Measurements from ENCODE around the gene ANKRD28. TPM values are rescaled to one million over a fixed set of nuclear protein-coding genes. Genes with fewer than 3 reads are reported as not detected.
"Not testable (repeated sequence)": the region's sequence is repeated elsewhere in the genome, so short reads cannot be mapped to it uniquely, and the experiment has no call there.

ANKRD28 gene
- polyA plus RNA-seq, 1 of the 3 experiments (the other 2 are of a cell fraction), result 74.8 TPM

GRCh38 chr3:15815696-15816095, 17.9 kb upstream of the ANKRD28 start (continued):
- TF ChIP-seq FOXM1 (IDR thresholded peaks at IDR 0.05; ENCODE audit: low read depth) (no peak), RAD21 (IDR thresholded peaks at IDR 0.05; ENCODE audit: low read length) (peak; percentile 63)

GRCh38 chr3:15813079-15813478, 15.3 kb upstream of the ANKRD28 start:
- POLR2A ChIA-PET; H3K27me3 ChIP-seq (ENCODE audit: insufficient read depth); H4K20me1 ChIP-seq (ENCODE audit: insufficient read depth); H3K9me2 ChIP-seq; DNase-seq; H3K9me3 ChIP-seq; H3K4me3 ChIP-seq (ENCODE audit: low read depth in 2 of 2, low read length in 1 of 2); H2AFZ ChIP-seq (ENCODE audit: low read depth); H3K27ac ChIP-seq (ENCODE audit: low read depth in 2 of 2, low read length in 1 of 2); H3K36me3 ChIP-seq (replicated peaks in 1 of 2; ENCODE audit: control insufficient read depth in 1 of 2, insufficient read depth in 2 of 2, low read length in 1 of 2); H3F3A ChIP-seq (replicated peaks; ENCODE audit: insufficient read depth); H3K9ac ChIP-seq; H3K4me2 ChIP-seq; H3K4me1 ChIP-seq (ENCODE audit: control insufficient read depth in 1 of 2, insufficient read depth in 2 of 2, low read depth in 1 of 2, low read length in 1 of 2): not testable (repeated sequence)
- H3K79me2 ChIP-seq (ENCODE audit: insufficient read depth), result peaks cover 95% of the 10 kb centered on the region
- 87% methylated on average over 5 of the region's 5 CpGs for WGBS (ENCODE audit: low lambda C conversion rate)
- CTCF ChIA-PET, result interaction anchor here (1.0 to 7.2 kb wide), 8 partner anchors 9 to 545 kb away, joined by 3 to 78 read pairs (median 6); no protein-coding TSS in a partner anchor

DNA sequence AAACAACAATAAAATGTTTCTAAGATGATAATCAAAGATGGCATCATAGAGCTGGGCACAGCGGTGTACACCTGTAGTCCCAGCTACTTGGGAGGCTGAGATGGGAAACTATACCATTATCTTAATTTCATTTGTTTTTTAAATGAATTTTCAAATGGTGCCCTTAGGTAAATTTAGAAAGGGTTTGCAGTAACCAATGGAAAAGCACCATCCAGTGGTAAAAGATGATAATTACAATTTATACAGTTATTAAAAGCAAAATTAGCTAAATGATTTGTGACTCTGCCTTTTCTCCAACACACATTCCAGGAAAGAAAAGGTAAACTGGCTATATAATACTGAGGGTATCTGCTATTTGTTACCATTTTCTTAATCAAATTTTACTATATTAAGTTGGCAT, 14.4 kb upstream of the ANKRD28 start:
- no peak overlapping the region for H3K9ac ChIP-seq
- WGBS (ENCODE audit: low lambda C conversion rate), result 83% methylated on average over 1 of the region's 1 CpG
- CTCF ChIA-PET, result interaction anchor here (0.7 to 7.2 kb wide), 13 partner anchors 10 to 632 kb away, joined by 3 to 78 read pairs (median 6); partner anchors contain the start of genes ANKRD28, BTD and HACL1
- peak; percentile 75 for TF ChIP-seq RAD21 (IDR thresholded peaks at IDR 0.05; ENCODE audit: low read length)
- TF ChIP-seq RXRA (IDR thresholded peaks at IDR 0.05; ENCODE audit: borderline replicate concordance, low read depth), result no peak
- no peak for TF ChIP-seq FOXJ3 (CRISPR knock-in tag; IDR thresholded peaks at IDR 0.05)
- TF ChIP-seq, protein P1, sequence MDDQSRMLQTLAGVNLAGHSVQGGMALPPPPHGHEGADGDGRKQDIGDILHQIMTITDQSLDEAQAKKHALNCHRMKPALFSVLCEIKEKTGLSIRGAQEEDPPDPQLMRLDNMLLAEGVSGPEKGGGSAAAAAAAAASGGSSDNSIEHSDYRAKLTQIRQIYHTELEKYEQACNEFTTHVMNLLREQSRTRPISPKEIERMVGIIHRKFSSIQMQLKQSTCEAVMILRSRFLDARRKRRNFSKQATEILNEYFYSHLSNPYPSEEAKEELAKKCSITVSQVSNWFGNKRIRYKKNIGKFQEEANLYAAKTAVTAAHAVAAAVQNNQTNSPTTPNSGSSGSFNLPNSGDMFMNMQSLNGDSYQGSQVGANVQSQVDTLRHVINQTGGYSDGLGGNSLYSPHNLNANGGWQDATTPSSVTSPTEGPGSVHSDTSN (IDR thresholded peaks at IDR 0.05), result no peak
- no peak for TF ChIP-seq YY1 (IDR thresholded peaks at IDR 0.05; ENCODE audit: low read depth)
- TF ChIP-seq NFIC (IDR thresholded peaks at IDR 0.05; ENCODE audit: borderline replicate concordance), result no peak
- TF ChIP-seq TAF1 (IDR thresholded peaks at IDR 0.05; ENCODE audit: borderline replicate concordance, low read depth, low read length), result no peak
- no peak for TF ChIP-seq RCOR1 (IDR thresholded peaks at IDR 0.05; ENCODE audit: low read length)
- TF ChIP-seq, protein P2, sequence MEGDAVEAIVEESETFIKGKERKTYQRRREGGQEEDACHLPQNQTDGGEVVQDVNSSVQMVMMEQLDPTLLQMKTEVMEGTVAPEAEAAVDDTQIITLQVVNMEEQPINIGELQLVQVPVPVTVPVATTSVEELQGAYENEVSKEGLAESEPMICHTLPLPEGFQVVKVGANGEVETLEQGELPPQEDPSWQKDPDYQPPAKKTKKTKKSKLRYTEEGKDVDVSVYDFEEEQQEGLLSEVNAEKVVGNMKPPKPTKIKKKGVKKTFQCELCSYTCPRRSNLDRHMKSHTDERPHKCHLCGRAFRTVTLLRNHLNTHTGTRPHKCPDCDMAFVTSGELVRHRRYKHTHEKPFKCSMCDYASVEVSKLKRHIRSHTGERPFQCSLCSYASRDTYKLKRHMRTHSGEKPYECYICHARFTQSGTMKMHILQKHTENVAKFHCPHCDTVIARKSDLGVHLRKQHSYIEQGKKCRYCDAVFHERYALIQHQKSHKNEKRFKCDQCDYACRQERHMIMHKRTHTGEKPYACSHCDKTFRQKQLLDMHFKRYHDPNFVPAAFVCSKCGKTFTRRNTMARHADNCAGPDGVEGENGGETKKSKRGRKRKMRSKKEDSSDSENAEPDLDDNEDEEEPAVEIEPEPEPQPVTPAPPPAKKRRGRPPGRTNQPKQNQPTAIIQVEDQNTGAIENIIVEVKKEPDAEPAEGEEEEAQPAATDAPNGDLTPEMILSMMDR (IDR thresholded peaks at IDR 0.05), result peak; percentile 70
- no peak for TF ChIP-seq NRF1 (IDR thresholded peaks at IDR 0.05; ENCODE audit: low read depth, low read length)
- peak; percentile 57 for TF ChIP-seq SMC3 (IDR thresholded peaks at IDR 0.05; ENCODE audit: low read depth, low read length)
- TF ChIP-seq POLR2AphosphoS5 (IDR thresholded peaks at IDR 0.05; ENCODE audit: low read depth, low read length), result no peak
- H3K36me3 ChIP-seq (replicated peaks in 1 of 2; ENCODE audit: control insufficient read depth in 1 of 2, insufficient read depth in 2 of 2, low read length in 1 of 2), result peaks cover 0 to 4% of the 10 kb centered on the region in 2 experiments
- H3K79me2 ChIP-seq (ENCODE audit: insufficient read depth), result peaks cover 95% of the 10 kb centered on the region
- no peaks in the 10 kb centered on the region for H3K9me3 ChIP-seq
- POLR2A ChIA-PET, result interaction anchor here (0.6 kb wide), 1 partner anchor 141 kb away, joined by 3 read pairs; no protein-coding TSS in a partner anchor
- peaks cover 7% of the 10 kb centered on the region for H3F3A ChIP-seq (replicated peaks; ENCODE audit: insufficient read depth)
- peak; percentile 21 for DNase-seq
- no peak overlapping the region for H3K27ac ChIP-seq (ENCODE audit: low read depth in 2 of 2, low read length in 1 of 2)
- H4K20me1 ChIP-seq (ENCODE audit: insufficient read depth), result no peaks in the 10 kb centered on the region
- H2AFZ ChIP-seq (ENCODE audit: low read depth), result no peak overlapping the region
- peaks cover 0 to 5% of the 10 kb centered on the region in 2 experiments; a peak in 2 of 4 replicates for H3K4me1 ChIP-seq (ENCODE audit: control insufficient read depth in 1 of 2, insufficient read depth in 2 of 2, low read depth in 1 of 2, low read length in 1 of 2)
- H3K4me2 ChIP-seq, result no peak overlapping the region
- no peaks in the 10 kb centered on the region for H3K27me3 ChIP-seq (ENCODE audit: insufficient read depth)
- H3K4me3 ChIP-seq (ENCODE audit: low read depth in 2 of 2, low read length in 1 of 2), result no peak overlapping the region
- H3K9me2 ChIP-seq, result no peaks in the 10 kb centered on the region

All from SK-N-SH (cell line).